Stimulated activated CD8-positive, alpha-beta memory T cell treated with anti-CD3 and anti-CD28 coated beads, Interleukin-7, amount 100 ng/mL, for 1 hour (primary cell): ENCODE data around the gene PRXL2B.

Experiments
- DNase-seq, 2 donors: peaks; one replicate each; pipeline ENCODE4 v3.0.0-alpha.2; 2020; ENCODE audit warnings: low read depth in 2 of 2

PRXL2B gene

GRCh38 chr1:2597441-2598328 is 11.1 kb downstream of the PRXL2B start:
- DNase-seq, result no peak

- no peak for DNase-seq
Measured at GRCh38 chr1:2598329-2598931, 11.9 kb downstream of the PRXL2B start.

GRCh38 chr1:2601721-2602303 is 15.2 kb downstream of the PRXL2B start:
- DNase-seq, result no peak

- DNase-seq, result no peak
Measured at GRCh38 chr1:2602311-2602835, 15.8 kb downstream of the PRXL2B start.

- DNase-seq, result no peak
Measured at GRCh38 chr1:2602866-2603520, 16.4 kb downstream of the PRXL2B start.

GRCh38 chr1:2603521-2604155 is 17.1 kb downstream of the PRXL2B start:
- DNase-seq, result no peak

- DNase-seq, result no peak
Measured at GRCh38 chr1:2604156-2604843, 17.7 kb downstream of the PRXL2B start.

GRCh38 chr1:2604844-2605508 is 18.4 kb downstream of the PRXL2B start:
- no peak for DNase-seq

- no peak for DNase-seq
Measured at GRCh38 chr1:2605509-2606395, 19.2 kb downstream of the PRXL2B start.

- no peak for DNase-seq
Measured at GRCh38 chr1:2606396-2606880, 19.9 kb downstream of the PRXL2B start.

- DNase-seq, result no peak
Measured at GRCh38 chr1:2606881-2607621, 20.5 kb downstream of the PRXL2B start.

GRCh38 chr1:2607641-2608091 is 21.1 kb downstream of the PRXL2B start:
- DNase-seq, result no peak

GRCh38 chr1:2609319-2610035 is 22.9 kb downstream of the PRXL2B start:
- DNase-seq, result no peak

GRCh38 chr1:2610036-2610959 is 23.7 kb downstream of the PRXL2B start:
- no peak for DNase-seq

GRCh38 chr1:2611031-2611501 is 24.5 kb downstream of the PRXL2B start:
- DNase-seq, result no peak

- DNase-seq, result no peak
Measured at GRCh38 chr1:2611621-2612437, 25.3 kb downstream of the PRXL2B start.
